ENCODE results near the gene PDGFB.
A peak's percentile ranks its signal among the peaks of the same experiment; 100 is the strongest.

Gene PDGFB

DNA sequence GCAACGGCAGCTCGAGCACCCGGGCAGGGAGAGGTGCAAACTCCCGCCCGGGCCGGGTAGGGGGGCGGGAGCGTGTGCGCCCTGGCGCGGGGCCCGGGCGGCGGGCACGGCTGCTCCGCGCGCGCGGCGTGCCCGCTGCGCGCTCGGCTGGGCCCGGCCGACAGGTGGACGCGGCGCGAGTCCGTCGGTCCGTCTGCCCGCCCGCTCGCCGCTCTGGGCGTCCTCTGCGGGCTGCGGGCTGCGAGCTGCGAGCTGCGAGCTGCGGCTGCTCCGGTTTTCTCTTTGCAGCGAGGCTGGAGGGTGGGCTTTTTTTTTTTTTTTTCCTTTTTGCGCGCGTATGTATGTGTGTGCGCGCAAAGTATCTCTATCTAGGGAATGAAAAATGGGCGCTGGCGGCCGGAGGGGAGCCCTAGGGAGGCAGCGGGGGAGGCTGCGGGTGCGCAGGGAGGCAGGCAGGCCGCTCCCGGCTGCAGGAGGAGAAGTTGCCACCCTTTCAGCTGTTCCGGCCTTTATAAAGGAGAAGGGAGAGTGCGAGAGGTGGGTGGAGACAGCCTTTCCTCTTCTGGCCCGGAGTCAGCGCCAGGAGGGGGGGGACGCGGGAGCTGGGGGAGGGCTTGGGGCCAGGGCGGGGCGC is at the start of gene PDGFB:
Gene PDGFB, minus strand, starts transcription at position 487 of the 634 bp plus-strand sequence. CDS start 1,019 bp downstream, outside the sequence.
- FAIRE-seq (no peak), DNase-seq (ENCODE audit: insufficient read length, low spot score) (no peak)
- peak; percentile 31; the same call in 1 of the 2 replicates for TF ChIP-seq POLR2A (IDR thresholded peaks at IDR 0.05; ENCODE audit: low read depth, low read length)

GRCh38 chr22:39293766-39294368 is 49.1 kb upstream of the PDGFB start:
- no peak for TF ChIP-seq POLR2A (IDR thresholded peaks at IDR 0.05; ENCODE audit: low read depth, low read length)
- DNase-seq (ENCODE audit: insufficient read length, low spot score) (no peak), FAIRE-seq (no peak)

DNA sequence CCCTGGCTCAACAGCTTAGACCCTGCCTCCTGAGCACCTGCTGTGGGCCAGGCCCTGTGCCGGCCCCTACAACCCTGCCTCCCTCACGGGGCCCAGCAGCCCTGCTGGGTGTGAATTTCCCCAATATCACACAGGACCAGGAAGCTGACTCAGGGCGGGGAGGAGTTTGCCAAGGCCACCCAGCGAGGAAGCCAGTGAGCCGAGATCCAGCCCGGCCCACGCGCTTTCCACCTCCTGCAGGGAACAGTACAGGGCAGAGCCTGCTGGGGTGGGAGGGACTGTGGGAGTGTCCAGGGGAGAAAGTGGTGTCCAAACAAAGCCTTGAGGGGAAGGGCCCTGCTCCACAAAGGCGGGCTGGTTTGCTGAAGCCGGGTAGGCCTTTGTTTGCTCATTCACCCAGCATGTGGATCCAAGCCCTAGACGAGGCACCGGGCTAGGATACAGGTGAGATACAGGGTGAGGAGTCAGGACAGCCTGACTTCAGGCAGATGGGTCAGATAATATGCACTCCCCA is 47.8 kb upstream of the PDGFB start:
- DNase-seq (ENCODE audit: insufficient read length, low spot score) (peak; percentile 75), FAIRE-seq (peak; percentile 64)
- 0 out of 2 replicates have a peak, but pooled peaks have one; percentile 20 for TF ChIP-seq POLR2A (IDR thresholded peaks at IDR 0.05; ENCODE audit: low read depth, low read length)

DNA sequence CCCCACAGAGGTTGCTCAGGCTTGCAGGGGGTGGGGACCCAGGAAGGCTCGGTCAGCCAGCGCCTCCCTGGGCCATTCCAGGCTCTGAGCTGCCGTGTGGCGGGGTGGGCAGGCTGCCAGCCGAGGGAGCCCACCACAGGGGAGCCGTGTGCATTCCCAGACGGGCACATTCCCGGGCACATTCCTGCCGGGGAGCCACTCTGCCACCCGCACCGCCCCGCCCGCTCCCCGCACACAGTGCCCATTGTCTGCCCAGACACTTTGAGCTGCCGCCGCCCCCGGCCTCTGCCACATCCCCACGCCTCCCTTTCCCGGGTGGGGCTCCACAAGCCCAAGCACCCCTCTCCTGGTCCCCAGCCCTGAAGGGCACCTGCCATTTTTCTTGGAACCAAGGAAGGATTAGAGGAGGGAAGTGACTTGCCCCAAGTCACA is 47.3 kb upstream of the PDGFB start:
- FAIRE-seq (no peak), DNase-seq (ENCODE audit: insufficient read length, low spot score) (no peak)
- TF ChIP-seq POLR2A (IDR thresholded peaks at IDR 0.05; ENCODE audit: low read depth, low read length), result no peak

DNA sequence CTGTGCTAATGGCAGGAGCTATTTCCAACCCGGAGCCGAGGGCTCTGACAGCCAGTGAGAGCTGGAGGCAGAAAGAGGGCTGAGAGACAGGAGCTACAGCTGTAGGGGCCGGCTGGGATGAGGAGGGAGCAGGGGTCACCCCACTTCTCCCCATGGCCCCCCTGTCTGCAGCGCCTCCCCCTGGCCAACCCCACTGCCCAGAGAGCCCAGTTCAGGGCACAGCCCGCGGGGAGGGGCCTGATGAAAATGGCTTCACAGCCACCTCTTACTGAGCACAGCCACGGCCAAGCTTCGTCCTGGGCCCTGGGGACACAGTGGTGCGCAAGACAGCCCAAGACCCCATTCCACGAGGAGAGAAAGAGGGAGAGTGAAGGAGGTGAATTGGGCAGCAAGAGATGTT is 46.7 kb upstream of the PDGFB start:
- FAIRE-seq, result no peak
- no peak for DNase-seq (ENCODE audit: insufficient read length, low spot score)
- no peak for TF ChIP-seq POLR2A (IDR thresholded peaks at IDR 0.05; ENCODE audit: low read depth, low read length)

- no peak for TF ChIP-seq POLR2A (IDR thresholded peaks at IDR 0.05; ENCODE audit: low read depth, low read length)
- FAIRE-seq (no peak), DNase-seq (ENCODE audit: insufficient read length, low spot score) (peak; percentile 69)
These were observed 46.0 kb upstream of the PDGFB start for GRCh38 chr22:39290724-39291161.

DNA sequence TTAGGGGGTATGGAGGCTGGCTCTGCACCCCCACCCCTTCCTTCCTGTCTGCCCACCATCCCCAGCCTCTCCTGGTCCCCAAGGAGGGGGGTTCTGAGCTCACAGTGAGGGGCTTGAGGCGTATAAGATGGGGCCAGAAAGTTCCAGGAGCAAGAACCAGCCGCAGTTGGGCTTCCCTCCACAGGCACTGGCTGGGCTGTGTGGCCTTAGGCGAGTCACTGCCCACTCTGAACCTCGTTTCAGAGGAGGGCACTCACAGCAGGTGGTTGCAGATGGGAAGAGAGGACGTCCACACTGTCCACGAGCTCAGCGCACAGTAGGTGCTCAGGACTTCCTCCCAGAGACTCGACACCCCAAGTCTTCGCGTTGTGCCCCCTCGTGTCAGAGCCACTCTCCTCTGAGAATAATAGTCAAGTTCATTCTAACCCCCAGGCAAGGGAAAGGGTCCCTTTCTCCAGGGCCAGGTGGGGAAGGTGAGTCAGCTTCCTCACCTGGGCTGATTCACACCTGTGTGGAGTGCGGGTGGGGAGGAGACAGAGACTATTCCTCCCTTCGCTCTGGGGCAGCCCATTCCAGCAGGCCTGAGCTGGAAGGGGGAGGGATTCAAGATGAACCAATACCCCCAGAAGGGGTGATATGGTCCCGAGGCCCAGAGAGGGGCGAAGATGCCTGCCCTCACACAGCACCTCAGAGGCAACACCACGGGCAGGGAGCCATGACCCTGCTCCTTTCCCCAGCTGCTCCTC is 45.4 kb upstream of the PDGFB start:
- DNase-seq (ENCODE audit: insufficient read length, low spot score) (no peak), FAIRE-seq (no peak)
- TF ChIP-seq POLR2A (IDR thresholded peaks at IDR 0.05; ENCODE audit: low read depth, low read length), result no peak

DNA sequence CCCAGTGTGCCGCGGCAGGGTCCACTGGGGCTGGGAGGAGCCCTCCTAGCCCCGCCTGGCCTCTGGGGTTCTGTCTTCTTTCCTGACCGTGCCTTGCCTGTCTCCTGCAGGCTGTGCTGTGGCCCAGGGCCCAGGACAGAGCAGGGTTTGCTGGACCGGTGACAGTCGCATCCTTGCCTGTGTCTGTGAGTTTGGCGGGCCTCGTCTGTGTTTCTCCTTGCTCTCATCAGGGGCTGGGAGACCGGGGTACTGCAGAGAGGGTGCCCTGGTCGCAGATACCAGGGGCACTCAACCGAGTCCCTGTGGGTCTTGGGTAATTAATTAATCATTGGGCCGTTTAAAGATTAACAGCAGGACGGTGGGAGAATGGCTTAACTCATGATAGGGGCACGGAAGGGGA is 44.8 kb upstream of the PDGFB start:
- FAIRE-seq (no peak), DNase-seq (ENCODE audit: insufficient read length, low spot score) (no peak)
- no peak for TF ChIP-seq POLR2A (IDR thresholded peaks at IDR 0.05; ENCODE audit: low read depth, low read length)

GRCh38 chr22:39288135-39288898 is 43.5 kb upstream of the PDGFB start:
- DNase-seq (ENCODE audit: insufficient read length, low spot score), result no peak
- no peak for FAIRE-seq
- no peak for TF ChIP-seq POLR2A (IDR thresholded peaks at IDR 0.05; ENCODE audit: low read depth, low read length)

DNA sequence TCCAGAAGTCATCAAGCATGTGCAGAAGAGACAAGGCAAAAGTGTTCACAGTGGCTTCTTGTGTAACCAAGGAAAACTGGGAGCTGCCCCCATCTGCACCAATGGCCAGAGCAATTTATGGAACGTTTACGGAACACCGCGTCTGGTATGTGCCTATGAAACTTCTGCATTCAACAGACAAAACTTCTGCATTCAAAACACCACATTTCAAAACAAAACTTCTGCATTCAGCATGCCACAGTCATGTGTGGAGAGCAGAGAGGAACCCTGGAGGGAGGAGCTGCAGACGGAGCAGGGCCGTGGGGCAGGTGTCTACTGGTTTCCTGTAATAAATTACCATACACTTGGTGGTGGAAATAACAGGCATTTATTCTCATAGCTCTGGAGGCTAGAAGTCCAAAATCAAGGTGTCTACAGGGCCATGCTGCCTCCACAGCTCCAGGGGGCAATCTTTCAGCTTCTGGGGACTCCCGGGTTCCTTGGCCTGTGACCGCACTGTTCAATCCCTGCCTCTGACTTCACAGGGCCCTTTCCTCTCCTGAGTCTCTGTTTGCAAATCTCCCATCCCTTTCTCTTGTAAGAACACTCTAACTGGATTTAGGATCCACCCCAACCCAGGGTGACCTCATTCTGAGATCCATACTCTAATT is 42.4 kb upstream of the PDGFB start:
- TF ChIP-seq POLR2A (IDR thresholded peaks at IDR 0.05; ENCODE audit: low read depth, low read length), result no peak
- no peak for FAIRE-seq

GRCh38 chr22:39284983-39285382 is 40.2 kb upstream of the PDGFB start:
- no peak for FAIRE-seq
- DNase-seq (ENCODE audit: insufficient read length, low spot score), result no peak

More for the DNA sequence above, 42.4 kb upstream of the PDGFB start:
- no peak for DNase-seq (ENCODE audit: insufficient read length, low spot score)

GRCh38 chr22:39284142-39284980 is 39.6 kb upstream of the PDGFB start:
- no peak for DNase-seq (ENCODE audit: insufficient read length, low spot score)

More at GRCh38 chr22:39284983-39285382, 40.2 kb upstream of the PDGFB start:
- no peak for TF ChIP-seq POLR2A (IDR thresholded peaks at IDR 0.05; ENCODE audit: low read depth, low read length)

More at GRCh38 chr22:39284142-39284980, 39.6 kb upstream of the PDGFB start:
- TF ChIP-seq POLR2A (IDR thresholded peaks at IDR 0.05; ENCODE audit: low read depth, low read length), result no peak
- no peak for FAIRE-seq
